Vein endothelial cell (primary cell): ENCODE measurements around the gene MASP2. TPM values are rescaled to one million over a fixed set of nuclear protein-coding genes. Genes with fewer than 3 reads are reported as not detected.

Experiments
- total RNA-seq: library from RNA; depleted of rRNA; stranded (reverse); fragments of >200 nt; gene quantifications from 2 replicates; pipeline ENCODE4 v1.2.3, GENCODE V29; 2012

MASP2 gene
- not detected in 2 replicates for total RNA-seq

DNA sequence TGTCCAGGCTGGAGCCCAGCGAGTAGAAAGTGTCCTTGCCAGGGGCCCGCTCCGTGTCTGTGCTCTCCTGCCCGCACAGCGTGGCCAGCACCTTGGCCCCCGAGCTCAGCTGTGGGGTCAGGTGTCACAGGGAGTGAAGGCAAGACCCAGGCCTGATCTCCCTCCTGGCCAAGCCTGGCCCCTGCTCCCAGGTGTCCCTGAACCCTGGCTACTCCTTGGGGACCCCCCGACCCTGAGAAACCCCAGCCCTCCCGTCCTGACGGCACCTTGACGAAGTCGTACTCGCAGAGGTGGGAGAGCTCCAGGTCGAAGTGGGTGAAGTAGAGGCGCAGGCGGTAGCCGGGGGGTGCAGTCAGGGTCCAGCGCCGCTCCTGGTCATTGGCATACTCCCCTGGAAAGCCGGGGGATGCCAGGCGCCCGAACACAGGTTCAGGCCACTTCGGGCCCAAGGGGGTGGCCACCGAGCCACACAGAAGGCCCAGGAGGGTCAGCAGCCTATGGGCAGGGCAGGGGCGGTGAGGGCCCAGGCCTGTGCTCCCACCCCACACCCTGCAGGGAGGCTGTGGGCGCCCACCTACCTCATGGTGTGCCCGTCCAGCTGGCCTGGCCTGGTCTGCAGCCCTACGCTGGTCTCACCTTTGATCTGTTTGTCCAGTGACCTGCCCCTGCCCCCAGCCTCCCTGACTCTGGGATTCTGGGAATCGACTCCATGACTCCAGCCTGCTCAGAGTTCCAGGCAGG, at the start of gene MASP2:
TSS of gene MASP2 (minus strand) at position 615 of the 741 bp plus-strand sequence. CDS start at position 583, 32 bp downstream.

DNA sequence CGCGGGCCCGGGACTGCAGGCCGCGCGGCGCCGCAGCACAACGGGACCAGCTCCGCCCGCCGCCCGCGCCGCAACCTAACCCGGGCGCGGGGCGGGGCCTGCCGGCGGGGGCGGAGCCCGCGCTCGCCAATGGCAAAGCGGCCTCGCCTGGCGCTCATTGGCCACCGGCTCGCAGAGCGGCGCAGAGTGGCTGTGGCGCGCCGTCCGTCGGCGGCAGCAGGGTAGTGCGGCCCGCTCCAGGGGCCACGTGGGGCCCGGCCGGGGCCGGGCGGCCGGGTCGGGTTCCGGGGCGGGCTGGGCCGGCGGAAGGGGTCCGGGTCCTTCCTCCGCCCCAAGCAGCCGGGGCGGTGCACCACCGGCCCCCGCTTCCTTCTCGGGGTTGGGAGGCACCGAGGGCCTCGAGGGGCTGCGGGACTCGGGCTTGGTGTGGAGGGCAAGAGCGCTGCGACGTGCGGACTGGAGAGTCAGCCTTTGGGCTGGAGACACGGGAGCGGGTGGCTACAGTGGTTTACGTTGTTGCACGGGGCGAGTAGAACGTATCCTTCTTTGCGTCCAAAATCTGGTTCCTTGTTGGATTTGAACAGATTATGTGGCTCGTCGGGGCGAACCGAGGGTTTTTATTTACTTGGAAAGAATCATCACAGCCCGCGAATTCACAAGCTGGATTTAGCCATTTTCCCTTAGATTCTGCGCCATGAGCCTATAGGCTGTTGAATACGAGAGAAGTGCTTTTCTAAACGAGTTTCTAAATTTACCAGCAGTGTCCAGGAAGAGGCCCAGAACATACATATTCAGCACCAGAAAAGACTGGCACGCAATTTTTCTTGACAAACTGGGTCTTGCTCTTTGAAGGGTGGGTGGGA, 13.2 kb upstream of the MASP2 start, which contains the start of gene SRM:
TSS of gene SRM (minus strand) at position 51 of the 863 bp plus-strand sequence. CDS start 75 bp downstream, outside the sequence.

DNA sequence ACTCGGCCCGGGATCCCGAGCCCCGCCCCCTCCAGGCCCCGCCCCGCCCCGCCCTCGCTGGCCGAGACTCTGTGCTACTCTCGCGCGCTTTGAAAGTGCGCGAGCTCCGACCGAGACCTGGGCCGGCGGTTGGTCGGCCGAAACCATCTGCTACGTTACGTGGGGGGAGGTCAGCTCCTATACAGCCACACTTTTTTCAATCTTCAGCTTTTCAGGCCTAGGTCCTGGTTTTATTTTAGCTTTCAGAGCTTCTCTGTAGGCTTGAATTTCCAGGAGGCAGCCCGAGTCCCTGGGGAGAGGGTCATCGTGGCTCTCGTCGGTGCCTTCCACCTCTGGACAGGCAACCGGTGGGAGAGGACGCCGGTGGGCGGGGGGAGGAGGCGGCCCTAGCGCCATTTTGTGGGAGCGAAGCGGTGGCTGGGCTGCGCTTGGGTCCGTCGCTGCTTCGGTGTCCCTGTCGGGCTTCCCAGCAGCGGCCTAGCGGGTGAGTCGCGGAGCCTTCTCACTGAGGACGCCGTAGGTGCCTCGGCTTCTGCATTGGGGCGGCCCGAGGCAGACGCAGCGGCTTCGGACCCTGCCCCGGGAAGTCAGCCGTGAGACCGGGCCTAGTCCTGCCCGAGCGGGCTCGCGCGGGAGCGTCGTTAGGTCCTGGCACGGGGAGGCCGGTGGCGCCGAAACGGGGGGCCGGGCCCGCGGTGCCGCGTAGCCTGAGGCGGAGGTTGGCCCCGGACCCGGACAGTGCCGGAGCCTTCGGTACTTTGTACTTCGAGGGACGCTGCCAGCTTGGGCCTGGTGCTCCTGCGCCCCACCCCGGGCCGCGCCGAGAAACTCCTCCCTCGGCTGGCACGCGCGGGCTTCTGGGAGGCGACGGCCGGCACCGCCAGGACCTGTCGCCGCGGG, 34.5 kb downstream of the MASP2 start, which contains the start of gene TARDBP:
TSS of gene TARDBP (plus strand) at position 395 of the 900 bp plus-strand sequence. CDS start 1,074 bp downstream, outside the sequence.

Other genes with a start within 250 kb of the MASP2 start
- gene TARDBP, start 34.6 kb downstream of the MASP2 start, total RNA-seq: 69.0 and 80.0 TPM in 2 replicates
- 35.9 and 44.4 TPM in 2 replicates for gene SRM, start 12.8 kb upstream of the MASP2 start, total RNA-seq
- 74.5 and 95.1 TPM in 2 replicates for gene EXOSC10, start 52.6 kb upstream of the MASP2 start, total RNA-seq
- not detected in 2 replicates for gene ANGPTL7, start 142.1 kb upstream of the MASP2 start, total RNA-seq
- 50.7 and 54.2 TPM in 2 replicates for gene MTOR, start 215.3 kb upstream of the MASP2 start, total RNA-seq
- 13.7 and 14.4 TPM in 2 replicates for gene UBIAD1, start 226.0 kb upstream of the MASP2 start, total RNA-seq